Erythroblast (primary cell): ENCODE results near the gene CARD19.

Experiments used
- GATA1 ChIP-seq: IDR thresholded peaks from 2 replicates; pipeline ENCODE4 v1.6.1; 2011; ENCODE audit warnings: low read depth, mild to moderate bottlenecking, control low read depth, low read length, moderate library complexity
- POLR2A ChIP-seq: IDR thresholded peaks from 2 replicates; pipeline ENCODE4 v1.6.1; 2011; ENCODE audit warnings: mild to moderate bottlenecking, low read length

- TF ChIP-seq POLR2A (no peak), GATA1 (no peak)
These were observed 47.2 kb upstream of the CARD19 start for GRCh38 chr9:93048566-93049448.
